ENCODE measurements around the gene CHDH.

The CHDH gene

GRCh38 chr3:53850895-53851294 is 4.7 kb upstream of the CHDH start:
- DNase-seq = no peak

DNA sequence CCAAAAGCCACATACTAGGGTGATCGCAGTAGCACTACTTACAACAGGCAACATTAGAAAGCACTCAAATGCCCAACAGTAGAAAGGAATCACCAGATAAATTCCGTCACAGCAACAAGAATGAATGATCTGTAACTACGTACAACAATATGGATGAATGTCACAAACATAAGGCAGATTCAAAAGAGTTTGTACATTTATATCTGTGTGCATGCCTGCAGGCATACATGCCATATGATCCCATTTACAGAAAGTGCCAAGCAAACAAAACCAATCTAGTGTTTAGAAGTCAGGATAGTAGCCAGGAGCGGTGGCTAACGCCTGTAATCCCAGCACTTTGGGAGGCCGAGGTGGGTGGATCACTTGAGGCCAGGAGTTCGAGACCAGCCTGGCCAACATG is 3.7 kb upstream of the CHDH start:
- no peak for DNase-seq

DNA sequence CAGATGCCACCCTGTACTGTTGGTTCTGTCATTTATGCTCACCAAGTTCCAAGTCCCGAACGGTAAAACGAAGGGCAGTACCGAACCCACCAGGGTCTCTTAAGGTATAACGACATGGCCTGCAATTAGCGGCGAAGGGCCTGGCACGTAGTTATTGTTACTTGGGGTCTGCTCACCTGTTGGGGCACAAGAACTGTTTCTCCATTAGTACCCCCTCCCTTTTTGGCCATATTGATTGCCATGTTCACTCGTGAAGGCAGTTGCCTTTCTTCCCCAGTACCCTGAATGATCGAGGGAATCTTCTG is 584 bp upstream of the CHDH start:
- no peak for DNase-seq

- DNase-seq = no peak
These were observed 412 bp downstream of the CHDH start for GRCh38 chr3:53845881-53846133.

DNA sequence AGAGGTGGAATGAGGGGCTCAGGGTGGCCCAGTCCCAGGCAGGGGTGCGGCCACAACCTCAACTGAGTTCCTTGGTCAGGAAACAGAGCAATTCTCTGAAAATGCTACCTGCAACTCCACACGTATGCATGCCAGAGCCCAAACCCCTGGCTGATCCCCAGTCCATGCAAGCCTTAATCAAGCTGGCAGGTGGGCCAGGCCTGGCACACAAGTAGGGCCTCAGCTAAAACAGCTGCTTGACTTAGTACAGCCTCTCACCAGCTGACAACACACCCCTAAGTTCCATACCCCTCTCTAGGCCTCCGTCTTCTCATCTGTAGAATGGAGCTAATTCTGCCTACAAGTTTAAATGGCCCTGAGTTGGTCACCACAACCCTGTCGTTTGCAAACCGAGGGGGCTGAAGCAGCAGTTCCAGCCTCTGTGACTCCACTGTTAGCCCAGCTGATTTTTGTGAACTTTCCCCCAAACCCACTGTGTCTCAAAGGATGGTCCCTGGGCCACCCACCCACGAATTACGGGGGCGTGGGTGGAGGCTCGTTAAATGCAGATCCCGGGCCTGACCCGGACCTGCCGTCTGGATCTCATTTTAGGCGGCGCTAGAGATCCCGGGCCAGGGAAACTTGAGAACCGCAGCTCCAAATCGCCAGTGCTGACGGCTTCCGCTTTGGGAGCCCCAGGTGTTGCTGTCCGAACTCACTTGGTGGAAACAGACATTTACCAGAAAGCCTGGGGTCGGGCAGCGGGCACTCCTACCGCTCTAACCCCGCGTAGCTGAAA is 927 bp downstream of the CHDH start:
- no peak for DNase-seq

DNA sequence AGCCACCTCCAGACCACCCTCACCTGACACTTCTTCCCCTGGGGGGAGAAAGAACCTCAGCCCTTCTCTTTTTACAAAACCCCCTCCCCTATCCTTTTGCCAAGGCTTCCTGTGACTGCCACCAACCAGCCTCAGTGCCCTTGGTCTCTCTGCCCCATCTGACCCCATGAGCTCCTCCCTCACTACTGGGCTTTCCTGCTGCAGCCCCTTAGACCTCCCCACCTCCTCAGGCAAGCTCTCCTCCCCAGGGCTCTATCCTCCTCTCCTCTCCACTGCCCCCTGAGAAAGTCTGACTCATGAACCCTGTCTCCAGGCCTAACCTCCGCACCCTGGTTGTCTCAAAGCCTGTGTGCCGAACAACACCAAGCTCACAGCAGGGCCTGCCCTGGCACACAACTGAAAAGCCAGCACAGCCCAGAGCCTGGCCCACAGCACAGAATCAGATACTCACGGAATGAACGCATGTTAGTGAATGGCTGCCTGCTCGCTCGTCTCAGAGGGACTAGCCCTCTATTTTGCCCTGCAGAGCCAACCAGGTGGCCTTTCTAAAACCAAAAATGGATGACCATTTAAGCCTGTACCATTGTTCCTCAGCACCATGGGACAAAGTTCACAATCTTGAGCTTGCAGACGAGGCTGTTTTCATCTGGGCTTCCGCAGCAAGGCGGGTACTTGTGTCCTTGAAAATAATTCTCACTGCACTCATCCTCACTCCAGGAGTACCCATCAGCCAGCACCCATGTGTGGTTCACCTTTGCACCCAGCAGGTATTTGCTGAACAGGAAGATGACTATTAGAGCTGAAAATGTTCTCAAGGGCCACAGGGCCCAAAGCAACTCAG is 1.7 kb downstream of the CHDH start:
- no peak for DNase-seq

DNA sequence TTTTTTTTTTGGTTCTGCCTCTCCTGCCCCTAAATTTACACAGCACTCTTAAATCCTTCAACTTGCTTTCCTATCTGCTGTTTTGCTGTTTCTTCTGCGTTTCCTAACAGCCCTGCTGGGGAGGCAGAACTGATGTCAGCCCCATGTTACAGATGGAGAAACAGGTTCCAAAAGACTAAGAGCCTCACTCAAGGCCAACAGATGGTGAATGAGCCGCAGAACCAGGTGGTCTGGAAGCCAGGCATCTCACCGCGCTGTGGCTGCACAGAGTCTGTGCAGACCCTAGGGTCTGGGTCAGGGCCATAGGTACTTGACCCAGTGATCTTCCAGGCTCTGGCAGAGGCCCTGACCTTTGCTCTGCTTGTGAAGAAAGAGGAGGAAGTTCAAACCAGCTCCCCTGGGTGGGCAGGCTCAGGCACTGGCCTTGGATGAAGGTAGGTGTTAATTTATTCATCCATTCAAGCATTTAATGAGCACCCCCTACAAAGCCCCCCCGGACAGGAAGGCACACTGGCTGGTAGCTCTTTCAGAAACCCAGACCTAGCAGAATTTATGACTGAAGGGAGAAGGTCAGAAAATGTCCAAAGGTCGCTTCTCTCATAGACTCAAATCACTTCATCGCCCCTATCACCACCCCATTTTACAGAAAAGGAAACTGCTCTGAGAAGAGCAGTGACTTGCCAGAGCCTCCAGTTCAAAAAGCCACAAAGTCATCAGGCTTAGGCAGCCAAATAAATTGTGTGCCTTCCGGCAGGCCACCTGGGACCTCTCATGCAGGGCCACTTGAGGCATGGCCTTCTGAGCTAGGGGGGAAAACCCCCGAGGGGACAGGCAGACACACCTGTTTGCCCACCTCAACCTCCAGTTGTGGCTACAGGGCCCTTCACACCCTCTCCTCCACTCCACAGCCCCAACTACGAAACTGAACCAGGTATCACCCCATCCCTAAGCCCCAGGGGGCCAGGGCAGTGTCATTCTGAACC is 2.7 kb downstream of the CHDH start:
- DNase-seq = no peak

GRCh38 chr3:53842436-53843194 is 3.6 kb downstream of the CHDH start:
- DNase-seq = no peak

DNA sequence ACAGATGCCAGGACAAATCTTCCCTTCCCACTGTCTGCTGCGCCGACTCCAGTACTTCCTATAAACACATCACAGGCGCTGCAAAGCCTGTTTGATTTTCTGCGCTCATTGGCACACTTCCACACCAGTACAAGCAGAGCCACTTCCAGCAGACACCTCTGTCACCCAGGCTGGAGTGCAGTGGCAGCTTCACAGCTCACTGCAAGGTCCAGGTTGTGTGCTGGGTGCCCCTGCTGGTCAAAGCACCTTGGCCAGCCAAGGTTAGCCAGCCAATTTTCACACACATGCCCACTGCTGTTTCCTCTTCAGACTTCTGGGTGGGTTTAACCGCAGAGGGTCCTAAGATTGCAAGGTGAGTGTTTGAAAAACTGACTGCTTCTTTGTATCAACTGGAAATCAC is 4.9 kb downstream of the CHDH start:
- DNase-seq = no peak

DNA sequence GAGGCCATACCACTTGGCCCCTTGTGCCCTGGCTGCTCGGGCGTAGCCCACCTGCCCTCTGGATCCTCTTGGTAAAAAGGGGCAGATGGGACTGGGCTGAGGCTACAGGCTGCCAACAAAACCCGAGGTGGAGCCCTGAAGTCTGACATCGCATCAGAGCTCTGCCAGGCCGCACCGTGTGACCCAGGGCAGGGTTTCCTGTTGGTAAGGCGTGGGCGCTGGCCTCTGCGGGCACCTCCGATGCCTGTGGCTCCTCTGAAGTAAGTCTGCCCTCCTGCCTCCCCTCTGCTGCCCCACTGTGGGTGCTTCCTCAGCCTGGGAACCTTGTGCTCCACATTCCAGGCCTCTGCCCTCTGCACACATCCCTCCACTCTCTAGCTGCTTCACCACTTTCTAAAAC is 8.9 kb downstream of the CHDH start:
- no peak for DNase-seq

GRCh38 chr3:53836084-53836872 is 9.9 kb downstream of the CHDH start:
- DNase-seq = no peak

DNA sequence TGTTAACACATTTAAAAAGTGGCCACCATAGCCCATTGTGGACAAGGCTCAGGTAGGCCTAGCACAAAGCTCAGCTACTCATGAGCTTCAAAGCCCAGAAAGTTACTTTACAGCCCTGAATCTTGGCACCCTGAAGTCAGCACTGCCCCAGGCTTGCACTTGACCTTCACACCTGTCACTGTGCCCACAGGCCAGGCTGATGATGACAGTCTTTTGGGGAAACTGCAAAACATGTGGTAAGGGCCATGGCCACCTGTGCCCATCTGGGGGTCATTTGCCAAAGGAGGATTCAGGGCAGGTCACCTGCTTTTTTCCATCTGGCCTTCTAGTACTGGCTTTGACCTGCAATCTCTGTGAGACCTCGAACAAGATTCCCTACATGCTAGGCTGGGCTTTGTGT is 11.0 kb downstream of the CHDH start:
- DNase-seq = no peak

DNA sequence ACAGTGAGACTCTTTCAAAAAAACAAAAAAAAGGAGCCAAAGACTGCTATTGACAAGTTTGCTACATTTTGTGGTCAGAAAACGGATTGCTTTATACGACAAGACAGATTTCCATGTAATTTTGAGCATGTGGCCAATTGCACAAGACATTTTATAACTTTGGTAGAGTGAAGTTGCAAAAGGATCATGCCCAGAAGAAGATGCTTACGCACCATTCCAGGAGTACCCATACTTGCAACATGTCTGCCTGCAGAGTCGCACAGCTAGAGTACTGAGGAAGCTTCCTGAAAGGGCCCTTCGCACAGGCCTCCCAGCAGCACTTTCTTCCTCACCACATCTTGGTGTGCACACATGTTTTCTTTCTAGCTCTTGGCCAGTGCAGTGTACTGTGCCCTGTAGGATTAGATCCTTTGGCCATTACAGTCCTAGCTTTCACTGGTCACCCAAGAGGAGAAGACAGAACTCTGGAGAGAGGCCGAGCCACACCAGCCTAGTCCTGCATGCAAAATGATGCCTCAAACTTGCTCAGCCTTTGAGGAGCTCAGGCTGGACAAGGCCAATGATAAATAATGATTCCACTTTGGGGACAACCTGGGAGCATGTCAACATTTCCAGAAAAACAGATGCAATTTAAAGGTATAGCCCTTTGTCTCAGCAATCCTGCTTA is 11.7 kb downstream of the CHDH start:
- DNase-seq = peak; percentile 14 to 35

- DNase-seq = no peak
These were observed 12.5 kb downstream of the CHDH start for GRCh38 chr3:53833700-53834099.

DNA sequence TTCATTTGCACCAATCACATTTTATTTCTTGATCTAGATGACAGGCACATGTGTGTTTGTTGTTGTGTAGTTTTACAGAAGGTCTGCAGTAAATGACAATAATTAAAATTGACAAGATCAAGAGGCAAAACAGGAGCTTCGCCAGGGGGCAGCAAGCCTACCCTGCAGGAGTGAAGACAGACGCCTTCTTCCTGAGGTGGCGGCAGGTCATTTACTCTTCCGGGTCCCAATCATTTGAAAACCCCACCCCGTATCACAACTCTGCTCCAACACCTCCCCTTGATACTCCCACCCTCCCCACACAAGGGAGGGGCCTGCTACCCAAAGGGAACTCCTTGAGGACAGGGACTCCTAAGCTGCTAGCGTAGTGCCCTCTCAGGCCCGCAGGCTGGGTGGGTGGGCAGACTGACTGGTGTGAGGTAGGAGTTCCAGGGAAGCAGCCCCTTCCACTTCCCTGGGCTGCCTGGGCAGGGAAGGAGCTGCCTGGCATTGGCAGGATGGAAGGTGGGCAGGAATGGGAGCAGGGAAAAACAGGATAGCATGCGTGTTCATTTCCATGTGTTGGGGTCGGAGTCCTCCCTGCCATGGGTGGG is 13.1 kb downstream of the CHDH start:
- DNase-seq = no peak

- no peak for DNase-seq
These were observed 15.3 kb downstream of the CHDH start for GRCh38 chr3:53830944-53831343.

- DNase-seq = no peak
These were observed 16.6 kb downstream of the CHDH start for GRCh38 chr3:53829605-53830004.

DNA sequence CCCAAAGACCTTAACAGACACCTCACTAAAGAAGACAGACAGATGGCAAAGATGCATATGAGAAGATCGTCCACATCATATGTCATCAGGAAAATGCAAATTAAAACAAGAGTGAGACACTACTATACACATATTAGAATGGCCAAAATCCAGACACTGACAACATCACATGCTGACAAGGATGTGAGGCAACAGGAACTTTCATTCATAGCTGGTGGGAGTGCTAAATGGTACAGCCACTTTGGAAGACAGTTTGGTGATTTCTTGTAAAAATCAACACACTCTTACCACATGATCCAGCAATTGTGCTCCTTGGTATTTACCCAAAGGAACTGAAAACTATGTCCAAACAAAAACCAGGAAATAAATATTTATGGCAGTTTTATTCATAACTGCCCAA is 17.6 kb downstream of the CHDH start:
- DNase-seq = no peak

DNA sequence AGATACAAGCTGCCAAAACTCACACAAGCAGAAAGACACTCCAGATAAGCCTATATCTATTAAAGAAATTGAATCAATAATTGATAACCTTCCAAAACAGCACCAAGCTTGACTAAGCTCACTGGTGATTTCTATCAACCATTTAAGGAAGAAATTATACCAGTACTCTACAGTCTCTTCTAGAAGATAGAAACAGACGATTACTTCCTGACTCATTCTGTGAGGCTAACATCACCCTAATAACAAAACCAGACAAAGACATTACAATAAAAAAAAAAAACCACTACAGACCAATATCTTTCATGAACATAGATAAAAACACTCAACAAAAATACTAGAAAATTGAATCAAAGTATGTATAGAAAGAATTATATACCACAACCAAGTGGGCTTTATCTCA is 20.2 kb downstream of the CHDH start:
- DNase-seq = no peak

DNA sequence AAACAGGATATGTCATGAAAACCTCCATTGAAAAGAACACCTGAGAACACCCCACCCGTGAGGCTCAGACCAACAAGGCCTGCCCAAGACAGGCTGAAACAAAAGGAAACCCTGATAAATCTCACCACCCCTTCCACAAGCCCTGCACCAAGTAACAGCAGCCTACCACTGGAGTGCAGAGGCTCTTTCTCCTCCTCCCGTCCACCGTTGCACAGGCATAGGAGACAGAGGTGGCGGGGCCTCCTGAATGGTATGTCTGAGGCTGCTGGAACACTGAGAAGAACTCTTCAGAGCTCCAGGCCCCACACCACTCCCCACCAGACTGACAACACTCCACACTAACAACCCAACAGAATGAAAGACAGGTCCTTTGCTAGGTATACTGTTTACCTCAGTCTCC is 21.4 kb downstream of the CHDH start:
- no peak for DNase-seq

All from AML-193 (cell line).